H9 (cell line): Measurements from ENCODE around the gene JSRP1. TPM values are rescaled to one million over a fixed set of nuclear protein-coding genes. Genes with fewer than 3 reads are reported as not detected.

Source experiments
- DNase-seq: peaks from one replicate; pipeline ENCODE4 v3.0.0-alpha.2; 2017
- H2AFZ ChIP-seq: one replicate; pipeline ENCODE4 v1.6.1; 2013; ENCODE audit warnings: mild to moderate bottlenecking, low read length, control low read depth, moderate library complexity
- H2AK5ac ChIP-seq: 2 replicates; pipeline ENCODE4 v1.6.1; 2013; ENCODE audit warnings: low read length, control low read depth, mixed read lengths; ENCODE audit not compliant: insufficient read length
- H2BK120ac ChIP-seq: one replicate; pipeline ENCODE4 v1.6.1; 2013; ENCODE audit warnings: low read depth, mild to moderate bottlenecking, low read length, control low read depth, inconsistent platforms; ENCODE audit not compliant: poor library complexity, severe bottlenecking
- H2BK12ac ChIP-seq: 2 replicates; pipeline ENCODE4 v1.6.1; 2013; ENCODE audit warnings: low read length, control low read depth, mixed read lengths, low read depth; ENCODE audit not compliant: insufficient read length
- H2BK15ac ChIP-seq: 2 replicates; pipeline ENCODE4 v1.6.1; 2013; ENCODE audit warnings: low read depth, low read length, control low read depth
- H2BK20ac ChIP-seq: one replicate; pipeline ENCODE4 v1.6.1; 2013; ENCODE audit warnings: low read depth, mild to moderate bottlenecking, low read length, control low read depth, inconsistent platforms; ENCODE audit not compliant: poor library complexity, severe bottlenecking
- H2BK5ac ChIP-seq: 2 replicates; pipeline ENCODE4 v1.6.1; 2013; ENCODE audit warnings: low read length, control low read depth, mixed read lengths; ENCODE audit not compliant: insufficient read length
- H3K14ac ChIP-seq: 2 replicates; pipeline ENCODE4 v1.6.1; 2013; ENCODE audit warnings: low read length, control low read depth; ENCODE audit not compliant: insufficient read depth
- H3K18ac ChIP-seq: 2 replicates; pipeline ENCODE4 v1.6.1; 2013; ENCODE audit warnings: low read depth, mild to moderate bottlenecking, mixed read lengths, low read length, control low read depth; ENCODE audit not compliant: insufficient read length
- H3K23ac ChIP-seq: 2 replicates; pipeline ENCODE4 v1.6.1; 2013; ENCODE audit warnings: low read length, control low read depth, mixed read lengths, low read depth; ENCODE audit not compliant: insufficient read length
- H3K23me2 ChIP-seq: 2 replicates; pipeline ENCODE4 v1.6.1; 2013; ENCODE audit warnings: low read depth, mild to moderate bottlenecking, mixed read lengths, low read length, control low read depth; ENCODE audit not compliant: insufficient read length, poor library complexity, severe bottlenecking
- H3K27ac ChIP-seq: 2 replicates; pipeline ENCODE4 v1.5.1; 2013; ENCODE audit warnings: low read length, control low read depth, mixed read lengths, low read depth; ENCODE audit not compliant: insufficient read length
- H3K27me3 ChIP-seq: 2 replicates; pipeline ENCODE4 v1.6.1; 2013; ENCODE audit warnings: low read length, control low read depth, inconsistent platforms; ENCODE audit not compliant: insufficient read depth
- H3K4ac ChIP-seq: 2 replicates; pipeline ENCODE4 v1.6.1; 2013; ENCODE audit warnings: low read depth, mild to moderate bottlenecking, control low read depth, inconsistent platforms, low read length, moderate library complexity
- H3K4me1 ChIP-seq: 2 replicates; pipeline ENCODE4 v1.6.1; 2013; ENCODE audit warnings: low read length, control low read depth, inconsistent platforms; ENCODE audit not compliant: insufficient read depth
- H3K4me2 ChIP-seq: 2 replicates; pipeline ENCODE4 v1.6.1; 2013; ENCODE audit warnings: low read length, control low read depth, mixed read lengths; ENCODE audit not compliant: insufficient read length, insufficient read depth
- H3K56ac ChIP-seq: 2 replicates; pipeline ENCODE4 v1.6.1; 2013; ENCODE audit warnings: low read depth, mild to moderate bottlenecking, mixed read lengths, low read length, control low read depth; ENCODE audit not compliant: insufficient read length
- H3K79me1 ChIP-seq: 2 replicates; pipeline ENCODE4 v1.6.1; 2013; ENCODE audit warnings: low read depth, mild to moderate bottlenecking, moderate library complexity, low read length, control low read depth, inconsistent platforms; ENCODE audit not compliant: insufficient read depth, poor library complexity, severe bottlenecking
- H3K79me2 ChIP-seq: 2 replicates; pipeline ENCODE4 v1.6.1; 2013; ENCODE audit warnings: low read length, control low read depth, inconsistent platforms; ENCODE audit not compliant: insufficient read depth
- H3K9ac ChIP-seq: 2 replicates; pipeline ENCODE4 v1.6.1; 2013; ENCODE audit warnings: low read length, control low read depth, mixed read lengths; ENCODE audit not compliant: insufficient read length; ENCODE audit errors: extremely low read depth
- H3K9me3 ChIP-seq: one replicate; pipeline ENCODE4 v1.6.1; 2013; ENCODE audit warnings: low read depth, low read length, inconsistent platforms; ENCODE audit not compliant: control insufficient read depth
- H3T11ph ChIP-seq: one replicate; pipeline ENCODE4 v1.6.1; 2013; ENCODE audit warnings: mild to moderate bottlenecking, low read length, control low read depth, inconsistent platforms
- H4K20me1 ChIP-seq: one replicate; pipeline ENCODE4 v1.6.1; 2013; ENCODE audit not compliant: control insufficient read depth, insufficient read length, insufficient read depth
- H4K5ac ChIP-seq: 2 replicates; pipeline ENCODE4 v1.6.1; 2013; ENCODE audit warnings: low read depth, mild to moderate bottlenecking, mixed read lengths, low read length, control low read depth; ENCODE audit not compliant: insufficient read length
- H4K8ac ChIP-seq: replicated peaks from 2 replicates; pipeline ENCODE4 v1.6.1; 2013; ENCODE audit warnings: low read length, control low read depth, mixed read lengths, low read depth; ENCODE audit not compliant: insufficient read length
- H4K91ac ChIP-seq: 2 replicates; pipeline ENCODE4 v1.6.1; 2013; ENCODE audit warnings: low read depth, mild to moderate bottlenecking, moderate library complexity, mixed read lengths, low read length, control low read depth; ENCODE audit not compliant: insufficient read length
- H3K27ac Mint-ChIP-seq, 3 experiments: 2 replicates in 2 of 3; 3 replicates in 1 of 3; pipeline ENCODE4 v1.8.0; 2020 to 2021; ENCODE audit warnings: mixed read lengths in 3 of 3, mild to moderate bottlenecking in 1 of 3, moderate library complexity in 1 of 3
- H3K27me3 Mint-ChIP-seq: 2 replicates; pipeline ENCODE4 v1.8.0; 2021; ENCODE audit warnings: low read depth, mild to moderate bottlenecking, moderate library complexity, mixed read lengths
- H3K36me3 Mint-ChIP-seq, 3 experiments: 2 replicates in 2 of 3; 3 replicates in 1 of 3; pipeline ENCODE4 v1.8.0; 2020 to 2021; ENCODE audit warnings: low read depth in 3 of 3, mixed read lengths in 3 of 3; ENCODE audit not compliant: insufficient read depth in 1 of 3
- H3K4me1 Mint-ChIP-seq, 2 experiments: 2 replicates each; pipeline ENCODE4 v1.8.0; 2020; ENCODE audit warnings: mixed read lengths in 2 of 2
- H3K4me3 Mint-ChIP-seq, 2 experiments: 2 replicates in 1 of 2; 3 replicates in 1 of 2; pipeline ENCODE4 v1.8.0; 2020 to 2021; ENCODE audit warnings: mild to moderate bottlenecking in 2 of 2, mixed read lengths in 2 of 2, moderate library complexity in 1 of 2
- H3K9me3 Mint-ChIP-seq, 2 experiments: 2 replicates in 1 of 2; 3 replicates in 1 of 2; pipeline ENCODE4 v1.8.0; 2020; ENCODE audit warnings: mild to moderate bottlenecking in 2 of 2, mixed read lengths in 2 of 2, moderate library complexity in 1 of 2
- WGBS: extraction: QIAGEN DNeasy Blood & Tissue Kit; methylation state at CpG from one replicate; pipeline ENCODE4 v1.1.7; 2013; ENCODE audit warnings: missing lambda C conversion rate, low lambda C conversion rate, mixed read lengths; ENCODE audit not compliant: insufficient read length; ENCODE audit errors: extremely low coverage; 5-methylcytosine and 5-hydroxymethylcytosine counted together
- total RNA-seq: library from RNA; stranded (reverse); gene quantifications from 2 replicates; pipeline ENCODE4 v1.2.1, GENCODE V29; 2021
- TF ChIP-seq, protein P1 (sequence below): fragments of 200-600 bp; sonication (generic); conservative IDR thresholded peaks from 3 replicates; pipeline ENCODE4 v1.8.0; 2021; ENCODE audit warnings: antibody characterized with exemption, mild to moderate bottlenecking

The JSRP1 gene
- total RNA-seq, 1 experiment from 2014 or later, result 0.90 TPM

- no peak overlapping the region for H2AFZ ChIP-seq
- H4K8ac ChIP-seq, result no peak overlapping the region
- no peak overlapping the region for H2AK5ac ChIP-seq
- no peak overlapping the region for H3K14ac ChIP-seq
- WGBS, result no CpG with 5 or more reads among the region's 12 CpGs
- H3K9ac ChIP-seq, result no peak overlapping the region
- no peaks in the 10 kb centered on the region for H3K27me3 ChIP-seq
- H3K27me3 Mint-ChIP-seq, result no peaks in the 10 kb centered on the region; the same call in 1 of the 2 replicates
- H3K4me3 Mint-ChIP-seq, result no peak overlapping the region
- H3K27ac Mint-ChIP-seq, result peak overlapping the region in 2 of 3 experiments; percentile 80 to 92; a peak in 4 of 7 replicates
- H2BK5ac ChIP-seq, result no peak overlapping the region
- TF ChIP-seq, protein P1, sequence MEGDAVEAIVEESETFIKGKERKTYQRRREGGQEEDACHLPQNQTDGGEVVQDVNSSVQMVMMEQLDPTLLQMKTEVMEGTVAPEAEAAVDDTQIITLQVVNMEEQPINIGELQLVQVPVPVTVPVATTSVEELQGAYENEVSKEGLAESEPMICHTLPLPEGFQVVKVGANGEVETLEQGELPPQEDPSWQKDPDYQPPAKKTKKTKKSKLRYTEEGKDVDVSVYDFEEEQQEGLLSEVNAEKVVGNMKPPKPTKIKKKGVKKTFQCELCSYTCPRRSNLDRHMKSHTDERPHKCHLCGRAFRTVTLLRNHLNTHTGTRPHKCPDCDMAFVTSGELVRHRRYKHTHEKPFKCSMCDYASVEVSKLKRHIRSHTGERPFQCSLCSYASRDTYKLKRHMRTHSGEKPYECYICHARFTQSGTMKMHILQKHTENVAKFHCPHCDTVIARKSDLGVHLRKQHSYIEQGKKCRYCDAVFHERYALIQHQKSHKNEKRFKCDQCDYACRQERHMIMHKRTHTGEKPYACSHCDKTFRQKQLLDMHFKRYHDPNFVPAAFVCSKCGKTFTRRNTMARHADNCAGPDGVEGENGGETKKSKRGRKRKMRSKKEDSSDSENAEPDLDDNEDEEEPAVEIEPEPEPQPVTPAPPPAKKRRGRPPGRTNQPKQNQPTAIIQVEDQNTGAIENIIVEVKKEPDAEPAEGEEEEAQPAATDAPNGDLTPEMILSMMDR, result no peak
- H3K4me1 Mint-ChIP-seq, result peaks cover 37 to 38% of the 10 kb centered on the region in 2 experiments
- no peak overlapping the region for H2BK20ac ChIP-seq
- DNase-seq, result no peak
- H2BK12ac ChIP-seq, result no peak overlapping the region
- H3K4me2 ChIP-seq, result no peak overlapping the region
- no peak overlapping the region for H4K5ac ChIP-seq
- no peak overlapping the region for H3K27ac ChIP-seq
- no peak overlapping the region for H3K18ac ChIP-seq
- H4K91ac ChIP-seq, result no peak overlapping the region
- peaks cover 0 to 3% of the 10 kb centered on the region in 2 experiments; a peak in 1 of 5 replicates for H3K9me3 Mint-ChIP-seq
- H4K20me1 ChIP-seq, result peaks cover 2% of the 10 kb centered on the region
- H3K4me1 ChIP-seq, result peaks cover 4% of the 10 kb centered on the region; the same call in 1 of the 2 replicates
- H3T11ph ChIP-seq, result no peak overlapping the region
- H3K23me2 ChIP-seq, result no peaks in the 10 kb centered on the region
- peaks cover 26 to 71% (median 60%) of the 10 kb centered on the region in 3 experiments for H3K36me3 Mint-ChIP-seq
- peaks cover 13% of the 10 kb centered on the region for H3K79me1 ChIP-seq
- no peak overlapping the region for H3K23ac ChIP-seq
- H3K56ac ChIP-seq, result no peak overlapping the region
- H2BK120ac ChIP-seq, result no peak overlapping the region
- H3K79me2 ChIP-seq, result peaks cover 54% of the 10 kb centered on the region
- no peak overlapping the region for H3K4ac ChIP-seq
- H3K9me3 ChIP-seq, result no peaks in the 10 kb centered on the region
- H2BK15ac ChIP-seq, result no peak overlapping the region
Measured at GRCh38 chr19:2242092-2242537, 14.1 kb downstream of the JSRP1 start.
